C4-2B (cell line): ENCODE measurements around the gene SERINC1.

ENCODE experiments used
- ZFX ChIP-seq: fragments of 450-650 bp; IDR thresholded peaks from 2 replicates; pipeline ENCODE4 v1.6.1; 2017
- TF ChIP-seq, protein P1 (sequence below): fragments of 450-650 bp; conservative IDR thresholded peaks from 2 replicates; pipeline ENCODE4 v1.5.1; 2017; ENCODE audit warnings: mild to moderate bottlenecking

DNA sequence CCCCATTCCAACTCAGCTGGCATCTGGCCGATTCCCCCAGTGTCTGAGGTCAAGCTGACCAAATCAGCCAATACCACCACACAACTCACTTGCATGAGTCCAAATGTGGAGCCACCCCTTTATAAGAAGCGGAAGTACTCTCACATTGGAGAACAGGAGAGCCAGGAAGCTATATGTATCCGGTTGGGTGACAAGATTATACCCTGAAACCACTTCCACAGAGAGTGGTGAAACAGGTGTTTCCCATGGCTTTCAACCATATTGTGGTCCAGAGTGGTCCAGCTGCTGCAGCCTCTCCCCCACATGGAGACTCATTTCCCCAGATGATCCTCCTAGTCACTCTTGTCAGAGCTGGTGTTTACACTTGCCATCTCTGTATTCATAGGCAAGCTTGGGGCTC is 24.0 kb upstream of the SERINC1 start:
- TF ChIP-seq, protein P1, sequence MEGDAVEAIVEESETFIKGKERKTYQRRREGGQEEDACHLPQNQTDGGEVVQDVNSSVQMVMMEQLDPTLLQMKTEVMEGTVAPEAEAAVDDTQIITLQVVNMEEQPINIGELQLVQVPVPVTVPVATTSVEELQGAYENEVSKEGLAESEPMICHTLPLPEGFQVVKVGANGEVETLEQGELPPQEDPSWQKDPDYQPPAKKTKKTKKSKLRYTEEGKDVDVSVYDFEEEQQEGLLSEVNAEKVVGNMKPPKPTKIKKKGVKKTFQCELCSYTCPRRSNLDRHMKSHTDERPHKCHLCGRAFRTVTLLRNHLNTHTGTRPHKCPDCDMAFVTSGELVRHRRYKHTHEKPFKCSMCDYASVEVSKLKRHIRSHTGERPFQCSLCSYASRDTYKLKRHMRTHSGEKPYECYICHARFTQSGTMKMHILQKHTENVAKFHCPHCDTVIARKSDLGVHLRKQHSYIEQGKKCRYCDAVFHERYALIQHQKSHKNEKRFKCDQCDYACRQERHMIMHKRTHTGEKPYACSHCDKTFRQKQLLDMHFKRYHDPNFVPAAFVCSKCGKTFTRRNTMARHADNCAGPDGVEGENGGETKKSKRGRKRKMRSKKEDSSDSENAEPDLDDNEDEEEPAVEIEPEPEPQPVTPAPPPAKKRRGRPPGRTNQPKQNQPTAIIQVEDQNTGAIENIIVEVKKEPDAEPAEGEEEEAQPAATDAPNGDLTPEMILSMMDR, result no peak
- no peak for TF ChIP-seq ZFX
